ENCODE measurements around the gene GATA2.

GATA2 gene

GRCh38 chr3:128492671-128493569 is at the start of gene GATA2:
Gene GATA2, minus strand, starts transcription at chr3:128493201. Its CDS starts 6,170 bp downstream, at chr3:128487031.
- no peak for DNase-seq

- no peak for DNase-seq
These were observed 48.2 kb upstream of the GATA2 start for GRCh38 chr3:128541246-128541645.

- no peak for DNase-seq
These were observed 46.4 kb upstream of the GATA2 start for GRCh38 chr3:128539376-128539775.

GRCh38 chr3:128537091-128537703 is 44.2 kb upstream of the GATA2 start:
- DNase-seq: no peak

- DNase-seq: no peak
These were observed 39.3 kb upstream of the GATA2 start for GRCh38 chr3:128532012-128532983.

- DNase-seq: no peak
These were observed 31.6 kb upstream of the GATA2 start for GRCh38 chr3:128524374-128525299.

GRCh38 chr3:128523591-128523990 is 30.6 kb upstream of the GATA2 start:
- no peak for DNase-seq

GRCh38 chr3:128521715-128522114 is 28.7 kb upstream of the GATA2 start:
- no peak for DNase-seq

- DNase-seq: no peak
These were observed 25.8 kb upstream of the GATA2 start for GRCh38 chr3:128518587-128519490.

GRCh38 chr3:128517648-128518047 is 24.6 kb upstream of the GATA2 start:
- no peak for DNase-seq

- DNase-seq: no peak
These were observed 23.0 kb upstream of the GATA2 start for GRCh38 chr3:128515967-128516366.

- DNase-seq: no peak
These were observed 15.9 kb upstream of the GATA2 start for GRCh38 chr3:128508852-128509251.

- no peak for DNase-seq
These were observed 13.8 kb upstream of the GATA2 start for GRCh38 chr3:128506754-128507153.

- no peak for DNase-seq
These were observed 12.8 kb upstream of the GATA2 start for GRCh38 chr3:128505771-128506170.

GRCh38 chr3:128504963-128505730 is 12.1 kb upstream of the GATA2 start:
- DNase-seq: no peak

- DNase-seq: no peak
These were observed 11.5 kb upstream of the GATA2 start for GRCh38 chr3:128504533-128504915.

GRCh38 chr3:128503751-128504532 is 10.9 kb upstream of the GATA2 start:
- no peak for DNase-seq

- DNase-seq: no peak
These were observed 10.2 kb upstream of the GATA2 start for GRCh38 chr3:128503164-128503651.

- no peak for DNase-seq
These were observed 9.7 kb upstream of the GATA2 start for GRCh38 chr3:128502712-128503111.
